IMR-90 (cell line): ENCODE data around the gene HEBP1. TPM values are rescaled to one million over a fixed set of nuclear protein-coding genes. Genes with fewer than 3 reads are reported as not detected.

Source experiments
- ATAC-seq: fragments of 200-7000 bp; cut with Tn5 transposase; 2 replicates; pipeline ENCODE4 v1.9.1; 2020; ENCODE audit warnings: low read depth, mild to moderate bottlenecking, moderate library complexity
- BruUV-seq: library from RNA; stranded (reverse); fragments of 400-500 nt; replicated peaks from 2 replicates; lab custom pipeline; 2021; lab: Mats Ljungman, UMichigan
- CTCF ChIA-PET: fragments of 300-600 bp; formaldehyde crosslinking; extraction: SDS; loops from one replicate; lab custom pipeline; 2021; ENCODE audit warnings: antibody characterized with exemption; lab: Yijun Ruan, JAX
- POLR2A ChIA-PET: fragments of 300-600 bp; sonication (Branson Sonifier 250); formaldehyde crosslinking; loops from one replicate; lab custom pipeline; 2022; ENCODE audit warnings: antibody characterized with exemption; ENCODE audit not compliant: unreplicated experiment; lab: Charles Lee
- DNase-seq: peaks from one replicate; pipeline ENCODE4 v3.0.0; 2013
- H2AFZ ChIP-seq: replicated peaks from 2 replicates; pipeline ENCODE3; 2013; ENCODE audit warnings: low read length, mild to moderate bottlenecking; ENCODE audit not compliant: poor library complexity
- H2AK5ac ChIP-seq: 2 replicates; pipeline ENCODE4 v1.6.1; 2013; ENCODE audit warnings: low read depth, low read length, inconsistent platforms
- H2AK9ac ChIP-seq: replicated peaks from 2 replicates; pipeline ENCODE3; 2013; ENCODE audit warnings: mild to moderate bottlenecking, low read depth, low read length, moderate library complexity; ENCODE audit not compliant: poor library complexity
- H2BK120ac ChIP-seq: 2 replicates; pipeline ENCODE4 v1.6.1; 2013; ENCODE audit warnings: low read depth, low read length, inconsistent platforms
- H2BK15ac ChIP-seq: 3 replicates; pipeline ENCODE4 v1.6.1; 2013; ENCODE audit warnings: low read depth, low read length, inconsistent platforms
- H2BK20ac ChIP-seq: 2 replicates; pipeline ENCODE4 v1.6.1; 2013; ENCODE audit warnings: low read depth, mild to moderate bottlenecking, inconsistent platforms, low read length, moderate library complexity
- H2BK5ac ChIP-seq: 2 replicates; pipeline ENCODE4 v1.6.1; 2013; ENCODE audit warnings: mild to moderate bottlenecking, low read depth, low read length, inconsistent platforms; ENCODE audit not compliant: poor library complexity, severe bottlenecking
- H3K14ac ChIP-seq: replicated peaks from 2 replicates; pipeline ENCODE4 v1.6.1; 2013; ENCODE audit warnings: low read depth, low read length, inconsistent platforms
- H3K18ac ChIP-seq: 2 replicates; pipeline ENCODE4 v1.6.1; 2013; ENCODE audit warnings: low read depth, low read length, control low read depth
- H3K23ac ChIP-seq: 2 replicates; pipeline ENCODE4 v1.6.1; 2013; ENCODE audit warnings: low read depth, low read length, inconsistent platforms
- H3K27ac ChIP-seq: 2 replicates; pipeline ENCODE4 v1.5.1; 2013; ENCODE audit warnings: mild to moderate bottlenecking, control low read depth, low read length; ENCODE audit not compliant: insufficient read depth
- H3K27me3 ChIP-seq: 2 replicates; pipeline ENCODE4 v1.6.1; 2013; ENCODE audit warnings: low read length; ENCODE audit not compliant: control insufficient read depth, insufficient read depth
- H3K36me3 ChIP-seq: 2 replicates; pipeline ENCODE4 v1.6.1; 2013; ENCODE audit warnings: low read length, mixed read lengths; ENCODE audit not compliant: control insufficient read depth, insufficient read depth
- H3K4ac ChIP-seq: 2 replicates; pipeline ENCODE4 v1.6.1; 2013; ENCODE audit warnings: low read depth, low read length, inconsistent platforms
- H3K4me1 ChIP-seq: 2 replicates; pipeline ENCODE4 v1.6.1; 2013; ENCODE audit warnings: low read length, mixed read lengths; ENCODE audit not compliant: control insufficient read depth, insufficient read depth
- H3K4me2 ChIP-seq: 2 replicates; pipeline ENCODE4 v1.6.1; 2013; ENCODE audit warnings: low read depth, mild to moderate bottlenecking, control low read depth, low read length, moderate library complexity
- H3K4me3 ChIP-seq: 2 replicates; pipeline ENCODE4 v1.5.1; 2013; ENCODE audit warnings: low read depth, mild to moderate bottlenecking, control low read depth, low read length, moderate library complexity; ENCODE audit not compliant: insufficient read depth
- H3K56ac ChIP-seq: 2 replicates; pipeline ENCODE4 v1.6.1; 2013; ENCODE audit warnings: low read length, inconsistent platforms; ENCODE audit not compliant: insufficient read depth; ENCODE audit errors: extremely low read depth
- H3K79me1 ChIP-seq, 2 experiments: 2 replicates each; pipeline ENCODE4 v1.6.1; 2013; ENCODE audit warnings: low read length in 2 of 2, inconsistent platforms in 1 of 2, low read depth in 1 of 2
- H3K9ac ChIP-seq: 2 replicates; pipeline ENCODE4 v1.6.1; 2013; ENCODE audit warnings: low read depth, low read length, control low read depth
- H3K9me1 ChIP-seq: 2 replicates; pipeline ENCODE4 v1.6.1; 2013; ENCODE audit warnings: low read length, inconsistent platforms; ENCODE audit not compliant: insufficient read depth
- H3K9me3 ChIP-seq: 2 replicates; pipeline ENCODE4 v1.6.1; 2013; ENCODE audit warnings: low read length; ENCODE audit not compliant: control insufficient read depth, insufficient read depth
- H4K20me1 ChIP-seq: 2 replicates; pipeline ENCODE4 v1.6.1; 2013; ENCODE audit warnings: low read length, inconsistent platforms; ENCODE audit not compliant: insufficient read depth
- H4K5ac ChIP-seq: 2 replicates; pipeline ENCODE4 v1.6.1; 2013; ENCODE audit warnings: mild to moderate bottlenecking, low read depth, low read length, control low read depth
- H4K8ac ChIP-seq, 2 experiments: 2 replicates each; pipeline ENCODE4 v1.6.1; 2013; ENCODE audit warnings: low read depth in 2 of 2, low read length in 2 of 2, control low read depth in 1 of 2, inconsistent platforms in 1 of 2
- H4K91ac ChIP-seq: 2 replicates; pipeline ENCODE4 v1.6.1; 2013; ENCODE audit warnings: low read depth, low read length, inconsistent platforms; ENCODE audit not compliant: insufficient read depth
- BHLHE40 ChIP-seq: fragments of 150-350 bp; IDR thresholded peaks from 2 replicates; pipeline ENCODE4 v1.6.1; 2016; ENCODE audit warnings: mild to moderate bottlenecking, low read depth, low read length
- CEBPB ChIP-seq: IDR thresholded peaks from 2 replicates; pipeline ENCODE4 v1.6.1; 2012; ENCODE audit warnings: low read depth, low read length, improper control_type of control experiment
- CHD1 ChIP-seq: IDR thresholded peaks from 2 replicates; pipeline ENCODE4 v1.6.1; 2012; ENCODE audit warnings: low read depth, low read length, improper control_type of control experiment
- CTCF ChIP-seq: conservative IDR thresholded peaks from 2 replicates; pipeline ENCODE4 v1.5.1; 2012; ENCODE audit warnings: mild to moderate bottlenecking, low read depth, low read length, improper control_type of control experiment
- FOS ChIP-seq: fragments of 150-350 bp; IDR thresholded peaks from 2 replicates; pipeline ENCODE4 v1.6.1; 2016; ENCODE audit warnings: low read depth, low read length
- MAFK ChIP-seq: IDR thresholded peaks from 2 replicates; pipeline ENCODE4 v1.6.1; 2012; ENCODE audit warnings: low read depth, low read length, improper control_type of control experiment
- MAZ ChIP-seq: IDR thresholded peaks from 2 replicates; pipeline ENCODE4 v1.6.1; 2012; ENCODE audit warnings: low read depth, mild to moderate bottlenecking, low read length, improper control_type of control experiment, moderate library complexity, borderline replicate concordance
- MXI1 ChIP-seq: IDR thresholded peaks from 2 replicates; pipeline ENCODE4 v1.6.1; 2012; ENCODE audit warnings: low read depth, mild to moderate bottlenecking, low read length, moderate library complexity, borderline replicate concordance
- NFE2L2 ChIP-seq: fragments of 150-350 bp; IDR thresholded peaks from 2 replicates; pipeline ENCODE4 v1.6.1; 2016; ENCODE audit warnings: low read depth, mild to moderate bottlenecking, low read length
- POLR2A ChIP-seq: IDR thresholded peaks from 2 replicates; pipeline ENCODE4 v1.6.1; 2012; ENCODE audit warnings: mild to moderate bottlenecking, low read depth, low read length
- RCOR1 ChIP-seq: IDR thresholded peaks from 2 replicates; pipeline ENCODE4 v1.6.1; 2012; ENCODE audit warnings: mild to moderate bottlenecking, low read length, improper control_type of control experiment; ENCODE audit not compliant: insufficient replicate concordance
- RFX5 ChIP-seq: IDR thresholded peaks from 2 replicates; pipeline ENCODE4 v1.8.0; 2012; ENCODE audit warnings: low read depth, mild to moderate bottlenecking, low read length, moderate library complexity
- SMC3 ChIP-seq: fragments of 150-350 bp; IDR thresholded peaks from 2 replicates; pipeline ENCODE4 v1.6.1; 2016; ENCODE audit warnings: low read depth, mild to moderate bottlenecking, antibody characterized with exemption, low read length, moderate library complexity
- WGBS, 2 experiments: methylation state at CpG; one replicate each; pipeline versions ENCODE4 v1.1.5 to v1.1.7; 2013; ENCODE audit warnings: missing lambda C conversion rate in 2 of 2; ENCODE audit not compliant: insufficient read length in 1 of 2; ENCODE audit errors: extremely low coverage in 2 of 2; 5-methylcytosine and 5-hydroxymethylcytosine counted together
- dilution Hi-C: fragments of 300-500 bp; cut with HindIII; formaldehyde crosslinking; loops from one replicate; pipeline ENCODE4 v1.14.3; 2018; ENCODE audit warnings: low sequenced_read_pairs; ENCODE audit not compliant: unreplicated experiment
- in situ Hi-C: fragments of 300-500 bp; cut with MboI; formaldehyde crosslinking; loops from 3 replicates; pipeline ENCODE4 v1.14.3; 2019; ENCODE audit warnings: low sequenced_read_pairs, inconsistent platforms, mixed read lengths
- intact Hi-C: fragments of 100-400 bp; cut with micrococcal nuclease; formaldehyde crosslinking; loops from 2 replicates; pipeline ENCODE4 v1.10.0; 2022
- polyA plus RNA-seq, 3 experiments: library from polyadenylated mRNA; depleted of rRNA; stranded (reverse); fragments of >200 nt; gene quantifications; 2 replicates each; pipeline ENCODE4 v1.2.3, GENCODE V29; 2012; ENCODE audit warnings: low replicate concordance in 1 of 3
- total RNA-seq: library from RNA; depleted of rRNA; stranded (reverse); fragments of >200 nt; gene quantifications from 2 replicates; pipeline ENCODE4 v1.2.3, GENCODE V29; 2012
- TF ChIP-seq, protein P1 (sequence below): fragments of 150-350 bp; IDR thresholded peaks from 2 replicates; pipeline ENCODE4 v1.6.1; 2017; ENCODE audit warnings: mild to moderate bottlenecking, antibody characterized with exemption, low read length, low read depth
- TF ChIP-seq, protein P2 (sequence below): fragments of 150-350 bp; IDR thresholded peaks from 2 replicates; pipeline ENCODE4 v1.6.1; 2016; ENCODE audit warnings: low read depth, mild to moderate bottlenecking, low read length, moderate library complexity, borderline replicate concordance

Gene HEBP1
- total and polyA plus RNA-seq, 2 of the 4 experiments (the other 2 are of a cell fraction), result 18.8 to 49.2 TPM

- Histone ChIP-seq H3K9me1 (peaks cover 20% of the 10 kb centered on the region), H3K9me3 (no peaks in the 10 kb centered on the region), H2BK20ac (no peak overlapping the region), H4K8ac (no peak overlapping the region), H4K5ac (no peak overlapping the region), H4K91ac (no peak overlapping the region), H3K14ac (no peak overlapping the region), H3K56ac (no peak overlapping the region), H2BK15ac (no peak overlapping the region), H3K4me2 (no peak overlapping the region), H2AFZ (no peak overlapping the region), H3K36me3 (peaks cover 27% of the 10 kb centered on the region), H3K4ac (no peak overlapping the region), H2BK5ac (no peak overlapping the region), H3K27ac (no peak overlapping the region), H3K9ac (no peak overlapping the region), H3K18ac (no peak overlapping the region), H3K23ac (no peak overlapping the region), H3K4me3 (no peak overlapping the region), H4K20me1 (peaks cover 9% of the 10 kb centered on the region), H3K4me1 (peaks cover 22% of the 10 kb centered on the region), H2BK120ac (no peak overlapping the region), H3K79me1 (peaks cover 22 to 51% of the 10 kb centered on the region in 2 experiments), H3K27me3 (no peaks in the 10 kb centered on the region), H2AK9ac (no peak overlapping the region), H2AK5ac (no peak overlapping the region)
- POLR2A ChIA-PET, result no interaction called here
- ATAC-seq (no peak), DNase-seq (no peak)
- intact Hi-C loops (no loop called here), dilution Hi-C loops (no loop called here), in situ Hi-C loops (loop anchor here (5.0 to 10.0 kb wide), 3 partner anchors 65 to 188 kb away; no protein-coding TSS in a partner anchor)
- TF ChIP-seq NFE2L2 (no peak), RCOR1 (no peak), BHLHE40 (no peak), CHD1 (no peak), MAFK (no peak), SMC3 (no peak), RFX5 (no peak), CEBPB (no peak), CTCF (no peak), MAZ (no peak), POLR2A (no peak), MXI1 (no peak), FOS (no peak)
- TF ChIP-seq, protein P1, sequence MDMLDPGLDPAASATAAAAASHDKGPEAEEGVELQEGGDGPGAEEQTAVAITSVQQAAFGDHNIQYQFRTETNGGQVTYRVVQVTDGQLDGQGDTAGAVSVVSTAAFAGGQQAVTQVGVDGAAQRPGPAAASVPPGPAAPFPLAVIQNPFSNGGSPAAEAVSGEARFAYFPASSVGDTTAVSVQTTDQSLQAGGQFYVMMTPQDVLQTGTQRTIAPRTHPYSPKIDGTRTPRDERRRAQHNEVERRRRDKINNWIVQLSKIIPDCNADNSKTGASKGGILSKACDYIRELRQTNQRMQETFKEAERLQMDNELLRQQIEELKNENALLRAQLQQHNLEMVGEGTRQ, result no peak
- TF ChIP-seq, protein P2, sequence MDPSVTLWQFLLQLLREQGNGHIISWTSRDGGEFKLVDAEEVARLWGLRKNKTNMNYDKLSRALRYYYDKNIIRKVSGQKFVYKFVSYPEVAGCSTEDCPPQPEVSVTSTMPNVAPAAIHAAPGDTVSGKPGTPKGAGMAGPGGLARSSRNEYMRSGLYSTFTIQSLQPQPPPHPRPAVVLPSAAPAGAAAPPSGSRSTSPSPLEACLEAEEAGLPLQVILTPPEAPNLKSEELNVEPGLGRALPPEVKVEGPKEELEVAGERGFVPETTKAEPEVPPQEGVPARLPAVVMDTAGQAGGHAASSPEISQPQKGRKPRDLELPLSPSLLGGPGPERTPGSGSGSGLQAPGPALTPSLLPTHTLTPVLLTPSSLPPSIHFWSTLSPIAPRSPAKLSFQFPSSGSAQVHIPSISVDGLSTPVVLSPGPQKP, result no peak
- no CpG with 5 or more reads among the region's 2 CpGs for WGBS, 2 experiments
- CTCF ChIA-PET, result interaction anchor here (0.9 to 1.7 kb wide), 6 partner anchors 13 to 193 kb away, joined by 3 to 5 read pairs (median 4); no protein-coding TSS in a partner anchor
- no TSS peak for BruUV-seq
Observed at GRCh38 chr12:12982331-12982730, 17.7 kb downstream of the HEBP1 start.
